GM10847 (cell line): ENCODE data around the gene UAP1.

Source experiments
- POLR2A ChIP-seq: IDR thresholded peaks from 2 replicates; pipeline ENCODE4 v1.6.1; 2011; ENCODE audit not compliant: insufficient read length; ENCODE audit errors: extremely low read depth

Gene UAP1

DNA sequence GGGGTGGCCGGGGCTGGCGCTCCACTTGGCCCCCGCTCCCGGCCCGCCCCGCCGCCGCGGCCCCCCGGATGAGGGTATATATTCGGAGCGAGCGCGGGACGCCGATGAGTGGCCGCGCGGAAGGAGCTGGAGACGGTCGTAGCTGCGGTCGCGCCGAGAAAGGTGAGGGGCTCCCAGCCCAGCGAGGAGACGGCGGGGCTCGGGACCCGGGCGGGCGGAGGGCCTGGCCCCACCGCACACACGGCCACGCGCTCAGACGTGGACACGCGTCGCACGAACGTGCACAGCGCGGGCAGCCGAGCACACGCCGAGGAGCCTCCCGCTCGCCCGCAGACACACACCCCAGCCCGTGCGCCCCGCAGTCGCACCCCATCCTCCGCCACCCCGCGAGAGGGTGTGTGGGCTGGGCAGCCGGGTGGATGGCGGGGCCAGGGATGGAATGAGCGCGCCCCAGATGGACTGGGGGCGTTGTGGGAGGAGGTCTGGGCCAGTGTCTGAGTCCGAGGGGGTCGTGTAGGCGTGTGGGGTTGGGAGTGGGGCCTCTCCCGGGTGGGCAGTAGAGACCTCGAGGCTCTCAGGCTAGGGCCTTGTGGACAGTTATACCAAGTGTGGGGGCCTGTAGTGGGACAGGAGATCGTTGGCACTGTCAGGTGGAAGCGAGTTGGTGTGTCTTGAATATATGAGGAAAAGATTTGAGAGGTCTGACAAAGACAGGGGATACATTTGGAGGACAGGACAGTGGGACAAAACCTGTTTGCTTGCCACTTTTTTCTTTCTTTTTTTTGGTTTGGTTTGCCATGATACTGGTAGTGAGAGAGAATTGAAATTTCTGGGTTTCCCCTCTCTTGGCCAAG lies at the start of gene UAP1:
UAP1 (plus strand) TSS at position 107 of the 854 bp plus-strand sequence. CDS start 4,347 bp downstream, outside the sequence.
- no peak for TF ChIP-seq POLR2A

DNA sequence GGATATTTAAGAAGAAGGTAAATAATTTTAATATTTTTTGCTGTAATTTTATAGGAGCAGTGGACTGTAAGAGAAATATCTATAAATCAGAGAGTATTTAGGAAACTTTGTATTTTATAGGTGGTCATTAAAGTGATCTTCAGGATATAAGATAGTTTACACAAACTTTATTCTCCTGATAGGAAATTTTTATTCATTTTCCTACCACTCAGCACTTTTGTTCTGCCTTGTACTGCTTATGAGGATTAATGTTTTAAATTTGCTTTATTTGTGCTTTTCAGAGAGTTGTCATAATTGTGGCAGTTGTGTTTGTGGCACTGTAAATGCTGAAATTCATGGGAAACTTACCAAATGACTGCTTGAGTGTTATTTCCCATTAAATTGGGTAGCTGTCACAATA lies 34.2 kb upstream of the UAP1 start:
- TF ChIP-seq POLR2A, result no peak

- no peak for TF ChIP-seq POLR2A
Measured at GRCh38 chr1:162530307-162530987, 31.1 kb upstream of the UAP1 start.

DNA sequence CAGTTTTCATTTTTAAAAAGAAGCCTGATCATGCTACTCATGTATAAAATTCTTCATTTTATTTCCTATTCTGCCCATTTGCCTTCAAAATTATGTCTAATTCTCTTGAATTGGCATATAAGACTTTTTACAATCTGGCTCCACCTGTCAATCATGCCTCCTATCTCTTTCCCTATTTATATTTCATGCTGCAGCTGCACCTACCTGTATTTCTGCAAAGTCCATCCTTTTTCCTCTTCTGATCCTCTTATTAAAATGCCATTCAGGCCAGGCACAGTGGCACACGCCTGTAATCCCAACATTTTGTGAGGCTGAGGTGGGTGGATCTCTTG lies 30.6 kb upstream of the UAP1 start:
- TF ChIP-seq POLR2A, result no peak

DNA sequence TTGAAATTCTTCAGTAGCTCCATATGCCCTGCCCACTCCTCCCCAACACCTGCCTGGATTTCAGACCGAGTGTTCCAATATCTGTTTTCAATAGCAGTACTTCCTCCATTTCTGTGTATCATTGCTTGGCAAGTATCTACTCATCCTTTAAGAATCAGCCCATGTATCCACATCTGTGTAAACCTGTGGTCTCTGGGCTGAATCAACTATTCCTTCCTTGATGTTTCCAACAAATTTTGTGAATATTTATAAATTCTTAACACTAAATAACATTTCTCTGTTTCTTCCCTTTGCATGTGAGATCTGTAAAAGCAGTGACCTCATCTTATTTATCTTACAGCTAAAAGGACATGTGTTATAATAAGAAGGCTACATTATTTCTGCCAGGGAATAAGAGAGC lies 26.0 kb upstream of the UAP1 start:
- no peak for TF ChIP-seq POLR2A

GRCh38 chr1:162536511-162536910 lies 25.0 kb upstream of the UAP1 start:
- TF ChIP-seq POLR2A, result no peak

DNA sequence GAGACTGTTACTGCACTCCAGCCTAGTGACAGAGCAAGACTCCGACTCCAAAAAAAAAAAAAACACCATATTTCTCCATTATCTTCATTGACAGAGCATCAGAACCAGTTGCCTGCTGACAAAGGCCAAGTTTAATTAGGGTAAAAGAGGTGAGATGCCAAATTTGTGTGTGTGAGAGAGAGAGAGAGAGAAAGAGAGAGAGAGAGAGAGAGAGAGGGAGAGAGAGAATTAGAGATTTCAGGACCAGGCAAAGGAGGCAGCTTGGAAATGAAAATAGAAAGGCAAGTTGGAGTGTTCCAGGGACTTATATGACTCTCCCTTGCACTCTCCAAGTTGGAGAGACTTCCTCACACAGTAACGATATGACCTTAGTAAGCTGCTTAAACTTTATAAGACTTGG lies 24.3 kb upstream of the UAP1 start:
- TF ChIP-seq POLR2A, result no peak

GRCh38 chr1:162538815-162539431 lies 22.6 kb upstream of the UAP1 start:
- TF ChIP-seq POLR2A, result no peak

DNA sequence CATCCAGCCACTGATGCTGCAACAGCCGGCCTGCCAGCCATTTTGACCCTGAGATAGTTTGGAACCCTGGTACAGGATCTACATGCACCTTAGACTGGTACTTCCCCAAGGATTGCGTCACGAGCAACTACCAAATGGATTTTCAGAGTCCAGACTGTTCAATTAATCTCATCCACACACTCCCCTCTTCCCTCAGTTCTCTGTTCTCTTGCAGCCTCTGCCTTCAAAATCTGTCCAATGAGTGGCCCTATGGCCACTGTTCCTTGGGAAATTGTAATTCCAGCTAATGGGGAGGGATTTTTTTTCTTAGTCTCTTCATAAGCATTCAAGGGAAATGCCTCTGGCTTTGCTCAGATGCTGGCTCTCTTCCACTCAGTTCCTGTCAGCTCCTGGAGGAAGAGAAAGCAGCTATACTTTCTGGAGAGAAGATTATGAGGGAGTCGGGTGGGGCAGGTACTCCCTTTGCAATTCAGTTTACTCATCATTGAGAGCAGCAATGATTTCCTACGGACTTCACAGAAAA lies 19.8 kb upstream of the UAP1 start:
- no peak for TF ChIP-seq POLR2A

GRCh38 chr1:162543228-162543627 lies 18.3 kb upstream of the UAP1 start:
- no peak for TF ChIP-seq POLR2A

- TF ChIP-seq POLR2A, result no peak
Measured at GRCh38 chr1:162548170-162548569, 13.4 kb upstream of the UAP1 start.

- TF ChIP-seq POLR2A, result no peak
Measured at GRCh38 chr1:162549001-162549400, 12.5 kb upstream of the UAP1 start.

- no peak for TF ChIP-seq POLR2A
Measured at GRCh38 chr1:162550925-162551324, 10.6 kb upstream of the UAP1 start.

DNA sequence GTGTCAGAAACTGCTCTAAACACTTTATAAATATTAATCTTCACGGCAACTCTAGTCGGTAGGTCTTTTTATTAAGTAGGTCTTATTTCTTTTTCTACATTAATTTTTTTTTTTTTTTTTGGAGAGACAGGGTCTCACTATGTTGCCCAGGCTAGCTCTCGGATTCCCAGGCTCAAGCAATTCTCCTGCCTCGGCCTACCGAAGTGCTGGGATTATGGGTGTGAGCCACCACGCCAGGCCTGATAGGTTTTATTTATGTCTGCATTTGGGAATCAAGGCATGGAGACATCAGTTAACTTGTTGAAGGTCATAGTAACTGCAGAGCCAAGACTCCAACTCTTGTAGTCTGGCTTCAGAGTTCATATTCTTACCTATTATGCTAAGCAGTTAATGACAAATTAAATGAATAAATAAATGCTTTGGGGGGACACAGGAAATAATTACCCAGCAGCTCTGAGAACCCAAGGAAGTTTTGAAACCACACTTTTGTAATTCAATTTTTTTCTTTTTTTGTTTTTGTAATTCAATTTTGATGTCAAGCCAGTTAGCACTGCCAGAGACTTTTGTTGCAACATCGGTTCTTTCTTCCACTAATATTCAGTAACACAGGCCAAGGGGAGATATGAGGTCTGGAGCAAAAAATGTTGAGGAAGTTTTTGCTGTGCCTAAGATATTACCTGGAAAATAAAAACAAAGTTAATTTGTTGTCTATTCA lies 9.4 kb upstream of the UAP1 start:
- TF ChIP-seq POLR2A, result no peak

DNA sequence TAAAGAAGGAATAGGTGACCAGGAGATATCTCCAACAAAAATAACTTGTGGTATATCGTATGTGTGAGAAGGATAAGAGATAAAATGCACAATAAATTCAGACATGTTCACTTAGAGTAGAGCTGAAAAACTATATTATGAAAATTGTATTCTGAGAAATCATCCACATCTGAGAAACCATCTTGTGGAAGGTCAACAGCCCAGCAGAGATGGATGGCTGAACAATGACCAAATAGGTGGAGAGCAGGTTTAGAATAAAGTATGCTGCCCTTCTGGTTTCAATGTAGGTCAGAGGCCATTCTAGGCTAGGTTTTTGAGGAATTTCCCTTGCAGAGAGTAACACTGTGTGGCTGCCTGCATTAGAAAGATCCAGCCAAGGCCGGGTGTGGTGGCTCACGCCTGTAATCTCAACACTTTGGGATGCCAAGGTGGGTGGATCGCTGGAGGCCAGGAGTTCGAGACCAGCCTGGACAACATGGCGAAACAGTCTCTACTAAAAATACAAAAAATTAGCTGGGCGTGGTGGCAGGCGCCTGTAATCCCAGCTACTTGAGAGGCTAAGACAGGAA lies 8.8 kb upstream of the UAP1 start:
- no peak for TF ChIP-seq POLR2A
